Progenitor cell of endocrine pancreas (in vitro differentiated cells): Measurements from ENCODE around the gene DHX32. TPM values are rescaled to one million over a fixed set of nuclear protein-coding genes. Genes with fewer than 3 reads are reported as not detected.
"Not testable (repeated sequence)": the region's sequence is repeated elsewhere in the genome, so short reads cannot be mapped to it uniquely, and the experiment has no call there.

Experiments used
- DNase-seq: peaks from one replicate; pipeline ENCODE4 v3.0.0; 2021; ENCODE audit warnings: low spot score; ENCODE audit not compliant: unreplicated experiment
- H3K27ac Mint-ChIP-seq: 2 replicates; pipeline ENCODE4 v1.8.0; 2021; ENCODE audit warnings: mild to moderate bottlenecking, moderate library complexity, mixed read lengths
- H3K27me3 Mint-ChIP-seq: 2 replicates; pipeline ENCODE4 v1.8.0; 2021; ENCODE audit warnings: mixed read lengths
- H3K36me3 Mint-ChIP-seq: 2 replicates; pipeline ENCODE4 v1.8.0; 2022; ENCODE audit warnings: mixed read lengths; ENCODE audit not compliant: insufficient read depth
- H3K4me1 Mint-ChIP-seq: 2 replicates; pipeline ENCODE4 v1.8.0; 2021; ENCODE audit warnings: low read depth, mixed read lengths
- H3K4me3 Mint-ChIP-seq: 2 replicates; pipeline ENCODE4 v1.8.0; 2021; ENCODE audit warnings: low read depth, mild to moderate bottlenecking, moderate library complexity, mixed read lengths
- H3K9me3 Mint-ChIP-seq: 2 replicates; pipeline ENCODE4 v1.8.0; 2021; ENCODE audit warnings: low read depth, mixed read lengths
- total RNA-seq: library from RNA; stranded (reverse); gene quantifications from 2 replicates; pipeline ENCODE4 v1.2.1, GENCODE V29; 2021
- TF ChIP-seq, protein P1 (sequence below): fragments of 200-600 bp; sonication (generic); IDR thresholded peaks from one replicate; pipeline ENCODE4 v1.5.0; 2021; ENCODE audit warnings: antibody characterized with exemption, mild to moderate bottlenecking; ENCODE audit not compliant: unreplicated experiment

Gene DHX32
- total RNA-seq, 1 donor from 2014 or later, result 22.0 TPM

- H3K36me3 Mint-ChIP-seq, result no peaks in the 10 kb centered on the region
- no peak for DNase-seq
- H3K27ac Mint-ChIP-seq, result no peak overlapping the region
- peaks cover 79% of the 10 kb centered on the region for H3K27me3 Mint-ChIP-seq
- no peaks in the 10 kb centered on the region for H3K4me1 Mint-ChIP-seq
- H3K9me3 Mint-ChIP-seq, result peaks cover 3% of the 10 kb centered on the region
- no peak overlapping the region for H3K4me3 Mint-ChIP-seq
- TF ChIP-seq, protein P1, sequence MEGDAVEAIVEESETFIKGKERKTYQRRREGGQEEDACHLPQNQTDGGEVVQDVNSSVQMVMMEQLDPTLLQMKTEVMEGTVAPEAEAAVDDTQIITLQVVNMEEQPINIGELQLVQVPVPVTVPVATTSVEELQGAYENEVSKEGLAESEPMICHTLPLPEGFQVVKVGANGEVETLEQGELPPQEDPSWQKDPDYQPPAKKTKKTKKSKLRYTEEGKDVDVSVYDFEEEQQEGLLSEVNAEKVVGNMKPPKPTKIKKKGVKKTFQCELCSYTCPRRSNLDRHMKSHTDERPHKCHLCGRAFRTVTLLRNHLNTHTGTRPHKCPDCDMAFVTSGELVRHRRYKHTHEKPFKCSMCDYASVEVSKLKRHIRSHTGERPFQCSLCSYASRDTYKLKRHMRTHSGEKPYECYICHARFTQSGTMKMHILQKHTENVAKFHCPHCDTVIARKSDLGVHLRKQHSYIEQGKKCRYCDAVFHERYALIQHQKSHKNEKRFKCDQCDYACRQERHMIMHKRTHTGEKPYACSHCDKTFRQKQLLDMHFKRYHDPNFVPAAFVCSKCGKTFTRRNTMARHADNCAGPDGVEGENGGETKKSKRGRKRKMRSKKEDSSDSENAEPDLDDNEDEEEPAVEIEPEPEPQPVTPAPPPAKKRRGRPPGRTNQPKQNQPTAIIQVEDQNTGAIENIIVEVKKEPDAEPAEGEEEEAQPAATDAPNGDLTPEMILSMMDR, result no peak
Observed at GRCh38 chr10:125925262-125925834, 44.3 kb upstream of the DHX32 start.

- not testable (repeated sequence) for H3K27ac Mint-ChIP-seq, H3K4me1 Mint-ChIP-seq, H3K9me3 Mint-ChIP-seq, H3K36me3 Mint-ChIP-seq, H3K4me3 Mint-ChIP-seq, DNase-seq
- H3K27me3 Mint-ChIP-seq, result peaks cover 83% of the 10 kb centered on the region
Observed at GRCh38 chr10:125921643-125922306, 40.7 kb upstream of the DHX32 start.

DNA sequence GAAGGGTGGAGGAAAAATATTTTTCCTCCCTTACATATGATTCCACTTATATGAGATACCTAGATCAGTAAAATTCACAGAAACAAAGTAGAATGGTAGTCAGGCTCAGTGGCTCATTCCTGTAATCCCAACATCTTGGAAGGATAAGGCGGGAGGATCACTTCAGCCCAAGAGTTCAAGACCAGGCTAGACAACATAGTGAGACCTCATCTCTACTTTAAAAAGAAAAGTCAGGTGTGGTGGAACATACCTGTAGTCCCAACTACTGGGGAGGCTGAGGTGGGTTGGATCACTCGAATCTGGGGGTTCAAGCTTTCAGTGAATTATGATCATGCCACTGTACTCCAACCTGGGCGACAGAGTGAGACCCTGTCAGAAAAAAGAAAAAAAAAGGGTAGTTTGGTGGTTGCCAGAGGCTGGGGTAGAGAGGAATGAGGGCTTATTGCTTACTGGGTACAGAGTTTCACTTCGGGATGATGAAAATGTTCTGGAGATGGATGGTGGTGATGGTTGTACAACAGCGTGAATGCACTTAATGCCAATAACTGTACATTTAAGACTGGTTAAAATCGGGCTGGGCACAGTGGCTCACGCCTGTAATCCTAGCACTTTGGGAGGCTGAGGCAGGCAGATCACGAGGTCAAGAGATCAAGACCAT lies 36.7 kb upstream of the DHX32 start:
- not testable (repeated sequence) for H3K36me3 Mint-ChIP-seq, H3K27ac Mint-ChIP-seq, H3K4me3 Mint-ChIP-seq, H3K4me1 Mint-ChIP-seq, DNase-seq, H3K9me3 Mint-ChIP-seq
- H3K27me3 Mint-ChIP-seq, result peaks cover 93% of the 10 kb centered on the region

DNA sequence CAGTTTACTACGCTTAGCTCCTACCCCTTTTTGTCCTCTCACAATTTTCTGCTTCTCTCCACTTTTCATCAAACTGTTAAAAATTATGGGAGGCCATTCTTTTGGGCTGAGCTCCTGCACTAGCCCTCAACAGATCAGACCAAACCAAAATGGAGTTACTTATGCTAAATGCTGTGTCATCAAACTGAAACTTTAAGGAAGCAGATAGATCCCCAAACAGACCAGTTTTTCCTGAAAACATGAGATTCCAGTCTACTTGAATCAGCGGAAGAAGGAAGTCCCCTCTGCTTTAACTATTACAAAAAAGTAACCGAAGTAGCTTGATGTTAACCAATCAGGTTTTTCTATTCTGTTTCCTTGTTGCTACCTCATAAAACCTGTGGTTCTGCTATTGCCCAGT lies 35.9 kb upstream of the DHX32 start:
- TF ChIP-seq, protein P1, result no peak
- Mint-ChIP-seq H3K27me3 (peaks cover 93% of the 10 kb centered on the region), H3K36me3 (peaks cover 1% of the 10 kb centered on the region), H3K9me3 (peaks cover 4% of the 10 kb centered on the region), H3K4me3 (no peak overlapping the region), H3K4me1 (peaks cover 8% of the 10 kb centered on the region), H3K27ac (no peak overlapping the region)
- no peak for DNase-seq

DNA sequence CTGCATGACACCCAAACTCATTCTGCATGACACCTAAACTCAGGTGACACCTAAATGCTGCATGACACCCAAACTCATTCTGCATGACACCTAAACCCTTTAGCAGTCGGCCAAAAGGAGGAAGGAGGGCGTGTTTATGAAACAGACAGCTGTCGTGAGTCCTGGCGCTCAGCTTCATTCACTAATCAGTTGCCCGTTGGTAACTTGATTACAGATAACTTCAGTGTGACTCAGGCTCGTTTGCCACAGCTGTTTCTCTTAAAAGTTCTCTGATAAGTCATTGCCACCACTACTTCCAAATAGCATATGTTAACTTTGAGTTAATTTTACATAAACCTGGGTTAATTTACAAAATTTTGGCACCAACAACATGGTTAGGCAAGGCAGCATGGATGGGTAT lies 32.2 kb upstream of the DHX32 start:
- not testable (repeated sequence) for DNase-seq, H3K4me3 Mint-ChIP-seq, H3K36me3 Mint-ChIP-seq, H3K9me3 Mint-ChIP-seq, H3K27ac Mint-ChIP-seq
- Mint-ChIP-seq H3K27me3 (peaks cover 95% of the 10 kb centered on the region), H3K4me1 (peaks cover 17% of the 10 kb centered on the region)

GRCh38 chr10:125911990-125912389 lies 30.9 kb upstream of the DHX32 start:
- TF ChIP-seq, protein P1, result no peak
- Mint-ChIP-seq H3K36me3 (peaks cover 2% of the 10 kb centered on the region), H3K27ac (no peak overlapping the region), H3K4me3 (no peak overlapping the region), H3K9me3 (no peaks in the 10 kb centered on the region), H3K27me3 (peaks cover 94% of the 10 kb centered on the region), H3K4me1 (peaks cover 17% of the 10 kb centered on the region)
- DNase-seq, result peak; percentile 26

GRCh38 chr10:125911145-125911544 lies 30.1 kb upstream of the DHX32 start:
- peaks cover 17% of the 10 kb centered on the region for H3K4me1 Mint-ChIP-seq
- no peak for DNase-seq
- H3K4me3 Mint-ChIP-seq, result no peak overlapping the region
- H3K27ac Mint-ChIP-seq, result no peak overlapping the region
- TF ChIP-seq, protein P1, result no peak
- H3K36me3 Mint-ChIP-seq, result peaks cover 2% of the 10 kb centered on the region
- peaks cover 93% of the 10 kb centered on the region for H3K27me3 Mint-ChIP-seq
- no peaks in the 10 kb centered on the region for H3K9me3 Mint-ChIP-seq

DNA sequence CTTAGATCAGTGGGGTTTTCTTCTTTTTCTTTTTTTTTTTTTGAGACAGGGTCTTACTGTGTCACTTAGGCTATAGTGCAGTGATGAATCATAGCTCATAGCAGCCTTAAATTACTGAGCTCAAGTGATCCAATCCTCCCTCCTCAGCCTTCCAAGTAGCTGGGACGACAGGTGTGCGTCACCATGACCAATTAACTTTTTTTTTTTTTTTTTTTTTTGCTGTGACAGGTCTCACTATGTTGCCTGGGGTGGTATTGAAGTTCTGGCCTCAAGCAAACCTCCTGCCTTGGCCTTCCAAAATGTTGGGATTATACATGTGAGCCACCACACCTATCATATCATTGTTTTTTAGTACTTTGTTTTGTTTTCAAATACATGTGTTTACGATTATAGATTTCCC lies 28.4 kb upstream of the DHX32 start:
- H3K27me3 Mint-ChIP-seq, result peaks cover 91% of the 10 kb centered on the region
- H3K4me3 Mint-ChIP-seq, H3K27ac Mint-ChIP-seq, DNase-seq, H3K9me3 Mint-ChIP-seq, H3K36me3 Mint-ChIP-seq: not testable (repeated sequence)
- H3K4me1 Mint-ChIP-seq, result peaks cover 17% of the 10 kb centered on the region

GRCh38 chr10:125908813-125909212 lies 27.7 kb upstream of the DHX32 start:
- not testable (repeated sequence) for H3K36me3 Mint-ChIP-seq, H3K4me3 Mint-ChIP-seq, DNase-seq, H3K27ac Mint-ChIP-seq, H3K9me3 Mint-ChIP-seq
- Mint-ChIP-seq H3K4me1 (peaks cover 17% of the 10 kb centered on the region), H3K27me3 (peaks cover 91% of the 10 kb centered on the region)
